Measurements from ENCODE around the gene HOGA1. TPM values are rescaled to one million over a fixed set of nuclear protein-coding genes. Genes with fewer than 3 reads are reported as not detected.

Gene HOGA1
- total RNA-seq, 1 donor from 2014 or later, result 5.1 TPM

- DNase-seq (ENCODE audit: low spot score), result no peak
Measured at GRCh38 chr10:97578171-97578844, 5.9 kb upstream of the HOGA1 start.

GRCh38 chr10:97580421-97581367 lies 3.5 kb upstream of the HOGA1 start:
- DNase-seq (ENCODE audit: low spot score), result no peak

GRCh38 chr10:97582169-97582568 lies 2.0 kb upstream of the HOGA1 start:
- DNase-seq (ENCODE audit: low spot score), result no peak

- no peak for DNase-seq (ENCODE audit: low spot score)
Measured at GRCh38 chr10:97583476-97583875, 713 bp upstream of the HOGA1 start.

- no peak for DNase-seq (ENCODE audit: low spot score)
Measured at GRCh38 chr10:97584798-97585438, 729 bp downstream of the HOGA1 start.

GRCh38 chr10:97585439-97585811 lies 1.2 kb downstream of the HOGA1 start:
- DNase-seq (ENCODE audit: low spot score), result no peak

- no peak for DNase-seq (ENCODE audit: low spot score)
Measured at GRCh38 chr10:97587183-97587582, 3.0 kb downstream of the HOGA1 start.

- no peak for DNase-seq (ENCODE audit: low spot score)
Measured at GRCh38 chr10:97589479-97589878, 5.3 kb downstream of the HOGA1 start, which contains the start of gene C10orf62. C10orf62 (plus strand) TSS chr10:97589721; CDS start chr10:97589898, 177 bp downstream.

GRCh38 chr10:97590082-97590747 lies 6.0 kb downstream of the HOGA1 start:
- no peak for DNase-seq (ENCODE audit: low spot score)

- no peak for DNase-seq (ENCODE audit: low spot score)
Measured at GRCh38 chr10:97590748-97591495, 6.7 kb downstream of the HOGA1 start.

GRCh38 chr10:97593421-97593820 lies 9.2 kb downstream of the HOGA1 start:
- DNase-seq (ENCODE audit: low spot score), result peak; percentile 70

- DNase-seq (ENCODE audit: low spot score), result peak; percentile 80
Measured at GRCh38 chr10:97596101-97597082, 12.2 kb downstream of the HOGA1 start.

- DNase-seq (ENCODE audit: low spot score), result no peak
Measured at GRCh38 chr10:97597778-97598177, 13.6 kb downstream of the HOGA1 start.

- no peak for DNase-seq (ENCODE audit: low spot score)
Measured at GRCh38 chr10:97598407-97599271, 14.4 kb downstream of the HOGA1 start.

- no peak for DNase-seq (ENCODE audit: low spot score)
Measured at GRCh38 chr10:97599272-97599619, 15.1 kb downstream of the HOGA1 start.

GRCh38 chr10:97600616-97601015 lies 16.4 kb downstream of the HOGA1 start:
- DNase-seq (ENCODE audit: low spot score), result no peak

GRCh38 chr10:97601268-97602215 lies 17.4 kb downstream of the HOGA1 start:
- no peak for DNase-seq (ENCODE audit: low spot score)
